ENCODE results near the gene IFNL4.
A peak's percentile ranks its signal among the peaks of the same experiment; 100 is the strongest.
"Not testable (repeated sequence)": the region's sequence is repeated elsewhere in the genome, so short reads cannot be mapped to it uniquely, and the experiment has no call there.

Gene IFNL4

GRCh38 chr19:39223703-39224279 lies 24.9 kb downstream of the IFNL4 start:
- DNase-seq (ENCODE audit: low read depth), result no peak

- DNase-seq (ENCODE audit: low read depth), result not testable (repeated sequence)
Observed at GRCh38 chr19:39219108-39219507, 29.5 kb downstream of the IFNL4 start.

GRCh38 chr19:39218230-39219007 lies 30.2 kb downstream of the IFNL4 start:
- DNase-seq (ENCODE audit: low read depth), result no peak

GRCh38 chr19:39217094-39217493 lies 31.6 kb downstream of the IFNL4 start:
- no peak for DNase-seq (ENCODE audit: low read depth)

GRCh38 chr19:39215323-39215722 lies 33.3 kb downstream of the IFNL4 start:
- not testable (repeated sequence) for DNase-seq (ENCODE audit: low read depth)

- DNase-seq (ENCODE audit: low read depth), result peak; percentile 27
Observed at GRCh38 chr19:39212375-39212742, 36.3 kb downstream of the IFNL4 start.

- no peak for DNase-seq (ENCODE audit: low read depth)
Observed at GRCh38 chr19:39211731-39212374, 36.8 kb downstream of the IFNL4 start.

GRCh38 chr19:39209196-39209595 lies 39.5 kb downstream of the IFNL4 start:
- no peak for DNase-seq (ENCODE audit: low read depth)

- no peak for DNase-seq (ENCODE audit: low read depth)
Observed at GRCh38 chr19:39208175-39208795, 40.4 kb downstream of the IFNL4 start.

- DNase-seq (ENCODE audit: low read depth), result no peak
Observed at GRCh38 chr19:39207293-39207836, 41.3 kb downstream of the IFNL4 start.

- DNase-seq (ENCODE audit: low read depth), result no peak
Observed at GRCh38 chr19:39206122-39206521, 42.5 kb downstream of the IFNL4 start.

- no peak for DNase-seq (ENCODE audit: low read depth)
Observed at GRCh38 chr19:39205449-39205764, 43.2 kb downstream of the IFNL4 start.

- DNase-seq (ENCODE audit: low read depth), result no peak
Observed at GRCh38 chr19:39203372-39204341, 45.0 kb downstream of the IFNL4 start, which contains the start of gene SYCN. TSS of gene SYCN (minus strand) at chr19:39204263. CDS start at chr19:39204254, 9 bp downstream.

- no peak for DNase-seq (ENCODE audit: low read depth)
Observed at GRCh38 chr19:39202998-39203355, 45.7 kb downstream of the IFNL4 start.

- no peak for DNase-seq (ENCODE audit: low read depth)
Observed at GRCh38 chr19:39200803-39201115, 47.9 kb downstream of the IFNL4 start.

GRCh38 chr19:39200066-39200802 lies 48.4 kb downstream of the IFNL4 start:
- no peak for DNase-seq (ENCODE audit: low read depth)

GRCh38 chr19:39199025-39199424 lies 49.6 kb downstream of the IFNL4 start:
- no peak for DNase-seq (ENCODE audit: low read depth)

- no peak for DNase-seq (ENCODE audit: low read depth)
Observed at GRCh38 chr19:39197808-39198207, 50.8 kb downstream of the IFNL4 start.

GRCh38 chr19:39196860-39197562 lies 51.6 kb downstream of the IFNL4 start, which contains the start of gene NCCRP1:
TSS of gene NCCRP1 (plus strand) at chr19:39196964. CDS start at chr19:39196983, 19 bp downstream.
- no peak for DNase-seq (ENCODE audit: low read depth)

GRCh38 chr19:39196320-39196719 lies 52.3 kb downstream of the IFNL4 start:
- DNase-seq (ENCODE audit: low read depth), result no peak

Data from stimulated activated CD8-positive, alpha-beta memory T cell treated with anti-CD3 and anti-CD28 coated beads, Interleukin-7, amount 100 ng/mL, for 24 hours (primary cell).